ENCODE data around the gene TMEM132D.

TMEM132D gene

GRCh38 chr12:129716825-129717224 is 187.0 kb downstream of the TMEM132D start:
- Histone ChIP-seq H3K4me2 (ENCODE audit: low read length) (no peak overlapping the region), H3K4me1 (ENCODE audit: insufficient read depth, low read length, severe bottlenecking) (no peaks in the 10 kb centered on the region), H4K20me1 (ENCODE audit: insufficient read depth, low read length) (no peaks in the 10 kb centered on the region), H3K79me2 (ENCODE audit: insufficient read depth, low read length) (no peaks in the 10 kb centered on the region), H3K27me3 (ENCODE audit: insufficient read depth, low read length) (no peaks in the 10 kb centered on the region), H2AFZ (ENCODE audit: low read length) (no peak overlapping the region), H3K4me3 (ENCODE audit: low read depth, low read length, poor library complexity, severe bottlenecking) (no peak overlapping the region), H3K27ac (ENCODE audit: low read depth, low read length, poor library complexity, severe bottlenecking) (no peak overlapping the region), H3K36me3 (ENCODE audit: insufficient read depth, low read length) (no peaks in the 10 kb centered on the region), H3K9me3 (ENCODE audit: low read length) (no peaks in the 10 kb centered on the region), H3K9me2 (ENCODE audit: low read depth, low read length) (no peaks in the 10 kb centered on the region), H3F3A (ENCODE audit: insufficient read depth, low read length) (no peaks in the 10 kb centered on the region), H3K9ac (ENCODE audit: low read length) (no peak overlapping the region)
- no peak for TF ChIP-seq EZH2 (IDR thresholded peaks at IDR 0.05; ENCODE audit: borderline replicate concordance, low read length)
- no peak for TF ChIP-seq CTCF (IDR thresholded peaks at IDR 0.05; ENCODE audit: low read length)

GRCh38 chr12:129706716-129707115 is 197.1 kb downstream of the TMEM132D start:
- Histone ChIP-seq H3K9me2 (ENCODE audit: low read depth, low read length) (no peaks in the 10 kb centered on the region), H3K9ac (ENCODE audit: low read length) (no peak overlapping the region), H3K4me2 (ENCODE audit: low read length) (no peak overlapping the region), H3K27me3 (ENCODE audit: insufficient read depth, low read length) (no peaks in the 10 kb centered on the region), H3K27ac (ENCODE audit: low read depth, low read length, poor library complexity, severe bottlenecking) (no peak overlapping the region), H3F3A (ENCODE audit: insufficient read depth, low read length) (no peaks in the 10 kb centered on the region), H4K20me1 (ENCODE audit: insufficient read depth, low read length) (no peaks in the 10 kb centered on the region), H3K79me2 (ENCODE audit: insufficient read depth, low read length) (no peaks in the 10 kb centered on the region), H3K9me3 (ENCODE audit: low read length) (no peaks in the 10 kb centered on the region), H2AFZ (ENCODE audit: low read length) (no peak overlapping the region), H3K4me3 (ENCODE audit: low read depth, low read length, poor library complexity, severe bottlenecking) (no peak overlapping the region), H3K4me1 (ENCODE audit: insufficient read depth, low read length, severe bottlenecking) (no peaks in the 10 kb centered on the region), H3K36me3 (ENCODE audit: insufficient read depth, low read length) (no peaks in the 10 kb centered on the region)
- no peak for TF ChIP-seq CTCF (IDR thresholded peaks at IDR 0.05; ENCODE audit: low read length)
- no peak for TF ChIP-seq EZH2 (IDR thresholded peaks at IDR 0.05; ENCODE audit: borderline replicate concordance, low read length)

- Histone ChIP-seq H3K79me2 (ENCODE audit: insufficient read depth, low read length) (no peaks in the 10 kb centered on the region), H3K4me3 (ENCODE audit: low read depth, low read length, poor library complexity, severe bottlenecking) (no peak overlapping the region), H3K9me3 (ENCODE audit: low read length) (no peaks in the 10 kb centered on the region)
Measured at GRCh38 chr12:129704232-129704830, 199.5 kb downstream of the TMEM132D start.

More at GRCh38 chr12:129704232-129704830, 199.5 kb downstream of the TMEM132D start:
- H3K9me2 ChIP-seq (ENCODE audit: low read depth, low read length), result no peaks in the 10 kb centered on the region
- no peaks in the 10 kb centered on the region for H4K20me1 ChIP-seq (ENCODE audit: insufficient read depth, low read length)
- H3K27me3 ChIP-seq (ENCODE audit: insufficient read depth, low read length), result no peaks in the 10 kb centered on the region
- no peaks in the 10 kb centered on the region for H3K4me1 ChIP-seq (ENCODE audit: insufficient read depth, low read length, severe bottlenecking)
- H3K9ac ChIP-seq (ENCODE audit: low read length), result no peak overlapping the region
- no peak overlapping the region for H2AFZ ChIP-seq (ENCODE audit: low read length)
- no peak overlapping the region for H3K27ac ChIP-seq (ENCODE audit: low read depth, low read length, poor library complexity, severe bottlenecking)
- TF ChIP-seq CTCF (IDR thresholded peaks at IDR 0.05; ENCODE audit: low read length), result no peak
- no peak for TF ChIP-seq EZH2 (IDR thresholded peaks at IDR 0.05; ENCODE audit: borderline replicate concordance, low read length)
- no peak overlapping the region for H3K4me2 ChIP-seq (ENCODE audit: low read length)
- H3F3A ChIP-seq (ENCODE audit: insufficient read depth, low read length), result no peaks in the 10 kb centered on the region
- no peaks in the 10 kb centered on the region for H3K36me3 ChIP-seq (ENCODE audit: insufficient read depth, low read length)
